OCI-LY1 (cell line): ENCODE data around the gene HOMER2.

ENCODE experiments used
- H2AFZ ChIP-seq: fragments of 200-600 bp; sonication (generic), shearing (Covaris generic); 2 replicates; pipeline ENCODE4 v1.6.0; 2014; ENCODE audit warnings: antibody characterized with exemption, mild to moderate bottlenecking, low read length
- H3F3A ChIP-seq: fragments of 200-600 bp; sonication (generic), shearing (Covaris generic); 2 replicates; pipeline ENCODE4 v1.6.0; 2014; ENCODE audit warnings: mild to moderate bottlenecking, antibody characterized with exemption, low read length, moderate library complexity; ENCODE audit not compliant: insufficient read depth
- H3K27ac ChIP-seq: fragments of 200-600 bp; sonication (generic); 2 replicates; pipeline ENCODE4 v1.5.1; 2014; ENCODE audit warnings: low read length, mixed run types, mild to moderate bottlenecking, low read depth; ENCODE audit not compliant: poor library complexity, severe bottlenecking
- H3K27me3 ChIP-seq: fragments of 200-600 bp; sonication (generic); 2 replicates; pipeline ENCODE4 v1.6.0; 2014; ENCODE audit warnings: antibody characterized with exemption, mild to moderate bottlenecking, low read length, moderate library complexity; ENCODE audit not compliant: insufficient read depth
- H3K36me3 ChIP-seq: fragments of 200-600 bp; sonication (generic); 2 replicates; pipeline ENCODE4 v1.6.1; 2014; ENCODE audit warnings: mild to moderate bottlenecking, antibody characterized with exemption, low read length, moderate library complexity, mixed read lengths; ENCODE audit not compliant: insufficient read depth
- H3K4me1 ChIP-seq: fragments of 200-600 bp; sonication (generic); 2 replicates; pipeline ENCODE4 v1.5.1; 2014; ENCODE audit warnings: mild to moderate bottlenecking, low read length, moderate library complexity; ENCODE audit not compliant: insufficient read depth, severe bottlenecking
- H3K4me2 ChIP-seq: fragments of 200-600 bp; sonication (generic), shearing (Covaris generic); 2 replicates; pipeline ENCODE4 v1.6.1; 2014; ENCODE audit warnings: low read length
- H3K4me3 ChIP-seq: fragments of 200-600 bp; sonication (generic); 2 replicates; pipeline ENCODE4 v1.5.1; 2014; ENCODE audit warnings: low read length, low read depth, mild to moderate bottlenecking, mixed read lengths; ENCODE audit not compliant: poor library complexity, severe bottlenecking
- H3K79me2 ChIP-seq: fragments of 200-600 bp; shearing (Covaris generic); 2 replicates; pipeline ENCODE4 v1.6.1; 2016; ENCODE audit warnings: mixed run types, low read length, mixed read lengths; ENCODE audit not compliant: insufficient read depth
- H3K9ac ChIP-seq: fragments of 200-600 bp; sonication (generic), shearing (Covaris generic); 2 replicates; pipeline ENCODE4 v1.6.1; 2014; ENCODE audit warnings: mild to moderate bottlenecking, low read length, mixed read lengths
- H3K9me2 ChIP-seq: fragments of 200-600 bp; sonication (generic), shearing (Covaris generic); 2 replicates; pipeline ENCODE4 v1.6.1; 2014; ENCODE audit warnings: low read depth, mild to moderate bottlenecking, low read length, mixed read lengths
- H3K9me3 ChIP-seq: fragments of 200-600 bp; shearing (Covaris generic); 2 replicates; pipeline ENCODE4 v1.6.1; 2014; ENCODE audit warnings: low read length, mixed read lengths
- H4K20me1 ChIP-seq: fragments of 200-600 bp; sonication (generic), shearing (Covaris generic); 2 replicates; pipeline ENCODE4 v1.6.0; 2016; ENCODE audit warnings: mild to moderate bottlenecking, low read length; ENCODE audit not compliant: insufficient read depth
- CTCF ChIP-seq: fragments of 200-600 bp; sonication (generic), shearing (Covaris generic); IDR thresholded peaks from 2 replicates; pipeline ENCODE4 v1.5.1; 2017; ENCODE audit warnings: mild to moderate bottlenecking, antibody characterized with exemption, low read length, moderate library complexity, mixed read lengths
- EZH2 ChIP-seq: fragments of 200-600 bp; sonication (generic), shearing (Covaris generic); IDR thresholded peaks from 2 replicates; pipeline ENCODE4 v1.8.0; 2017; ENCODE audit warnings: borderline replicate concordance, mixed run types, mild to moderate bottlenecking, antibody characterized with exemption, low read length, moderate library complexity, mixed read lengths

HOMER2 gene

GRCh38 chr15:82904574-82904973 lies 47.9 kb downstream of the HOMER2 start:
- Histone ChIP-seq H3K9me2 (no peaks in the 10 kb centered on the region), H3K9ac (no peak overlapping the region), H3K4me1 (no peaks in the 10 kb centered on the region), H3K79me2 (no peaks in the 10 kb centered on the region), H3K27me3 (peaks cover 5% of the 10 kb centered on the region; the same call in 1 of the 2 replicates), H3K36me3 (no peaks in the 10 kb centered on the region; the same call in 1 of the 2 replicates), H3K27ac (no peak overlapping the region), H2AFZ (no peak overlapping the region), H4K20me1 (no peaks in the 10 kb centered on the region), H3K4me3 (no peak overlapping the region), H3K4me2 (no peak overlapping the region), H3K9me3 (0 out of 2 replicates have a peak, but pooled peaks cover 3% of the 10 kb centered on the region), H3F3A (no peaks in the 10 kb centered on the region)
- no peak for TF ChIP-seq EZH2
- no peak for TF ChIP-seq CTCF

GRCh38 chr15:82903511-82903910 lies 49.0 kb downstream of the HOMER2 start:
- H3K9ac ChIP-seq = no peak overlapping the region
- TF ChIP-seq CTCF (no peak), EZH2 (no peak)
- H3K79me2 ChIP-seq = no peaks in the 10 kb centered on the region
- H4K20me1 ChIP-seq = no peaks in the 10 kb centered on the region
- H3K4me1 ChIP-seq = no peaks in the 10 kb centered on the region
- H3K9me3 ChIP-seq = 0 out of 2 replicates have a peak, but pooled peaks cover 2% of the 10 kb centered on the region
- H2AFZ ChIP-seq = no peak overlapping the region
- no peak overlapping the region for H3K4me3 ChIP-seq
- no peaks in the 10 kb centered on the region for H3K9me2 ChIP-seq
- H3K27me3 ChIP-seq = peaks cover 5% of the 10 kb centered on the region; the same call in 1 of the 2 replicates
- no peaks in the 10 kb centered on the region for H3F3A ChIP-seq
- no peak overlapping the region for H3K4me2 ChIP-seq
- H3K27ac ChIP-seq = no peak overlapping the region
- H3K36me3 ChIP-seq = no peaks in the 10 kb centered on the region

- Histone ChIP-seq H3K4me2 (no peak overlapping the region), H3K27ac (no peak overlapping the region), H3K79me2 (no peaks in the 10 kb centered on the region), H4K20me1 (no peaks in the 10 kb centered on the region), H3K27me3 (peaks cover 5% of the 10 kb centered on the region; the same call in 1 of the 2 replicates), H3K36me3 (no peaks in the 10 kb centered on the region), H3K4me3 (no peak overlapping the region), H3K9me2 (no peaks in the 10 kb centered on the region), H2AFZ (no peak overlapping the region), H3K9me3 (no peaks in the 10 kb centered on the region), H3K4me1 (no peaks in the 10 kb centered on the region), H3K9ac (no peak overlapping the region), H3F3A (no peaks in the 10 kb centered on the region)
- TF ChIP-seq CTCF = no peak
- no peak for TF ChIP-seq EZH2
Observed at GRCh38 chr15:82901114-82901805, 51.3 kb downstream of the HOMER2 start.
